ENCODE data around the gene MPZL2. TPM values are rescaled to one million over a fixed set of nuclear protein-coding genes. Genes with fewer than 3 reads are reported as not detected.
"Not testable (repeated sequence)": the region's sequence is repeated elsewhere in the genome, so short reads cannot be mapped to it uniquely, and the experiment has no call there.

Gene MPZL2
- total RNA-seq, 2 donors from 2014 or later = 13.8 to 16.8 TPM

DNA sequence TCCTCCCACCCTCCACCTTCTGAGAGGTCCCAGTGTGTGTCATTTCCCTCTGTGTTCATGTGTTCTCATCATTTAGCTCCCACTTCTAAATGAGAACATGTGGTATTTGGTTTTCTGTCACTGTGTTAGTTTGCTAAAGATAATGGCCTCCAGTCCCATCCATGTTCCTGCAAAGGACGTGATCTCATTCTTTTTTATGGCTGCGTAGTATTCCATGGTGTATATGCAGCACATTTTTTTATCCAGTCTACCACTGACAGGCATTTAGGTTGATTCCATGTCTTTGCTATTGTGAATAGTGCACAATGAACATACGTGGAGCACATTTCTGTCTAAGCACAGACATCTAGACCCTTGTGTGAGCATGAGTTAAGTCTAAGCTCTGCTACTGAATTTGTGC, 46.2 kb upstream of the MPZL2 start:
- no peak overlapping the region for H3K4me3 ChIP-seq
- H3K4me1 ChIP-seq = no peaks in the 10 kb centered on the region
- no peaks in the 10 kb centered on the region for H3K9me3 ChIP-seq
- no peaks in the 10 kb centered on the region for H3K36me3 ChIP-seq
- no peaks in the 10 kb centered on the region for H3K27me3 ChIP-seq
- TF ChIP-seq, protein P1, sequence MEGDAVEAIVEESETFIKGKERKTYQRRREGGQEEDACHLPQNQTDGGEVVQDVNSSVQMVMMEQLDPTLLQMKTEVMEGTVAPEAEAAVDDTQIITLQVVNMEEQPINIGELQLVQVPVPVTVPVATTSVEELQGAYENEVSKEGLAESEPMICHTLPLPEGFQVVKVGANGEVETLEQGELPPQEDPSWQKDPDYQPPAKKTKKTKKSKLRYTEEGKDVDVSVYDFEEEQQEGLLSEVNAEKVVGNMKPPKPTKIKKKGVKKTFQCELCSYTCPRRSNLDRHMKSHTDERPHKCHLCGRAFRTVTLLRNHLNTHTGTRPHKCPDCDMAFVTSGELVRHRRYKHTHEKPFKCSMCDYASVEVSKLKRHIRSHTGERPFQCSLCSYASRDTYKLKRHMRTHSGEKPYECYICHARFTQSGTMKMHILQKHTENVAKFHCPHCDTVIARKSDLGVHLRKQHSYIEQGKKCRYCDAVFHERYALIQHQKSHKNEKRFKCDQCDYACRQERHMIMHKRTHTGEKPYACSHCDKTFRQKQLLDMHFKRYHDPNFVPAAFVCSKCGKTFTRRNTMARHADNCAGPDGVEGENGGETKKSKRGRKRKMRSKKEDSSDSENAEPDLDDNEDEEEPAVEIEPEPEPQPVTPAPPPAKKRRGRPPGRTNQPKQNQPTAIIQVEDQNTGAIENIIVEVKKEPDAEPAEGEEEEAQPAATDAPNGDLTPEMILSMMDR (IDR thresholded peaks at IDR 0.05) = no peak
- H3K27ac ChIP-seq = no peak overlapping the region
- DNase-seq (ENCODE audit: low spot score) = no peak

DNA sequence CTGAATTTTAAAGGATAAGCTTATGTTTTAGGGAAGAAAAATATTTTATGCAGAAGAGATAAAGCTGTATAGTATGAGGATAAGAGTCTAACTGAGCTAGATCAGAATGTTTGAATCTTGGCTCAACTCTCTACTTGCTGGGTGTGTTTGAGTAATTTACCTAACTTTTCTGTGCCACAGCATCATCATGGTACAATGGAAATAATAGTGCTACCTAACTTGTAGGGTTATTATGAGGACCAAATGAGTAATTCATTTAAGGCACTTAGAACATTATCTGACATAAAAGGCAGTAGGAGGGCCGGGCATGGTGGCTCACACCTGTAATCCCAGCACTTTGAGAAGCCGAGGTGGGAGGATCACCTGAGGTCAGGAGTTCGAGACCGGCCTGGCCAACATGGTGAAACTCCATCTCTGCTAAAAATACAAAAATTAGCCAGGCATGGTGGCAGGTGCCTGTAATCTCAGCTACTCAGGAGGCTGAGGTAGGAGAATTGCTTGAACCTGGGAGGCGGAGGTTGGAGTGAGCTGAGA, 45.0 kb upstream of the MPZL2 start:
- not testable (repeated sequence) for DNase-seq (ENCODE audit: low spot score); H3K27me3 ChIP-seq; H3K4me1 ChIP-seq; H3K36me3 ChIP-seq; H3K4me3 ChIP-seq; H3K9me3 ChIP-seq; H3K27ac ChIP-seq

- Histone ChIP-seq H3K27ac (no peak overlapping the region), H3K9me3 (no peaks in the 10 kb centered on the region), H3K27me3 (no peaks in the 10 kb centered on the region), H3K4me1 (no peaks in the 10 kb centered on the region), H3K36me3 (no peaks in the 10 kb centered on the region), H3K4me3 (no peak overlapping the region)
- DNase-seq (ENCODE audit: low spot score) = no peak
- TF ChIP-seq, protein P1 (IDR thresholded peaks at IDR 0.05) = no peak
Measured at GRCh38 chr11:118306556-118306955, 42.5 kb upstream of the MPZL2 start.

GRCh38 chr11:118305726-118306125, 41.6 kb upstream of the MPZL2 start:
- no peak overlapping the region for H3K27ac ChIP-seq
- no peaks in the 10 kb centered on the region for H3K27me3 ChIP-seq
- TF ChIP-seq, protein P1 (IDR thresholded peaks at IDR 0.05) = no peak
- no peak overlapping the region for H3K4me3 ChIP-seq
- no peak for DNase-seq (ENCODE audit: low spot score)
- H3K9me3 ChIP-seq = no peaks in the 10 kb centered on the region
- no peaks in the 10 kb centered on the region for H3K4me1 ChIP-seq
- no peaks in the 10 kb centered on the region for H3K36me3 ChIP-seq

DNA sequence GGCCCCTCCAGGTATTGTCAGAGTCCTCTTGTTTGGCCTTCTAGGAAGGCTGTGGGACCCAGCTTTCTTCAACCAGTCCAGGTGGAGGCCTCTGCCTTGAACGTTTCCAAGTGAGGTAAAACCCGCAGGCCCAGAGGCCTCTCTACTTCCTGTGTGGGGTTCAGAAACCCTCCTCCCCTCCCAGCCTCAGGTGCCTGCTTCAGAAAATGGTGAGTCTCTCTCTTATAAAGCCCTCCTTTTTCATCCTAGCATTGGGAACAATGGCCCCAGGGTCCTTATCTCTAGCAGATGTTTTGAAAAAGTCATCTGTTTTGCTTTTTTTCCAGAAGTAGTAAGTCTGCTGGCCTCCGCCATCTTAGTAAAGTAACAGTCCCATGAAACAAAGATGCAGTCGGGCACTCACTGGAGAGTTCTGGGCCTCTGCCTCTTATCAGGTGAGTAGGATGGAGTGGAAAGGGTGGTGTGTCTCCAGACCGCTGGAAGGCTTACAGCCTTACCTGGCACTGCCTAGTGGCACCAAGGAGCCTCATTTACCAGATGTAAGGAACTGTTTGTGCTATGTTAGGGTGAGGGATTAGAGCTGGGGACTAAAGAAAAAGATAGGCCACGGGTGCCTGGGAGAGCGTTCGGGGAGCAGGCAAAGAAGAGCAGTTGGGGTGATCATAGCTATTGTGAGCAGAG, 40.6 kb upstream of the MPZL2 start, which contains the start of gene CD3E:
Gene CD3E, plus strand, starts transcription at position 163 of the 681 bp plus-strand sequence. Its CDS starts 223 bp downstream, at position 386.
- Histone ChIP-seq H3K4me1 (no peaks in the 10 kb centered on the region), H3K4me3 (no peak within 1 kb of the TSS), H3K36me3 (no peaks in the 10 kb centered on the region), H3K9me3 (no peaks in the 10 kb centered on the region), H3K27ac (no peak within 1 kb of the TSS), H3K27me3 (no peaks in the 10 kb centered on the region)
- TF ChIP-seq, protein P1 (IDR thresholded peaks at IDR 0.05) = no peak
- DNase-seq (ENCODE audit: low spot score) = no peak

DNA sequence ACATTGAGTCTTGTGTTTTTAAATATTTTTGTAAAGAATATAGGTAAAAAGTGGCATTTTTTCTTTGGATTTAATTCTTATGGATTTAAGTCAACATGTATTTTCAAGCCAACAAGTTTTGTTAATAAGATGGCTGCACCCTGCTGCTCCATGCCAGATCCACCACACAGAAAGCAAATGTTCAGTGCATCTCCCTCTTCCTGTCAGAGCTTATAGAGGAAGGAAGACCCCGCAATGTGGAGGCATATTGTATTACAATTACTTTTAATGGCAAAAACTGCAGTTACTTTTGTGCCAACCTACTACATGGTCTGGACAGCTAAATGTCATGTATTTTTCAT, 40.1 kb upstream of the MPZL2 start:
- Histone ChIP-seq H3K36me3 (no peaks in the 10 kb centered on the region), H3K27ac (no peak overlapping the region)
- DNase-seq (ENCODE audit: low spot score) = no peak

More for the DNA sequence above, 40.1 kb upstream of the MPZL2 start:
- no peaks in the 10 kb centered on the region for H3K9me3 ChIP-seq
- TF ChIP-seq, protein P1 (IDR thresholded peaks at IDR 0.05) = no peak
- no peaks in the 10 kb centered on the region for H3K4me1 ChIP-seq
- no peak overlapping the region for H3K4me3 ChIP-seq
- H3K27me3 ChIP-seq = no peaks in the 10 kb centered on the region

Data from right atrium auricular region (tissue), 2 donors.